Liver (tissue), 3 donors: ENCODE measurements around the gene INPP4B.

Source experiments
- CTCF ChIP-seq: fragments of 150-350 bp; IDR thresholded peaks from 2 replicates; pipeline ENCODE4 v1.5.1; 2017; ENCODE audit warnings: improper control_type of control experiment, low read depth, low read length; ENCODE audit not compliant: missing input control
- JUND ChIP-seq, 2 donors: IDR thresholded peaks; 2 replicates each; pipeline ENCODE4 v1.6.1; 2016; ENCODE audit warnings: antibody characterized with exemption in 2 of 2
- donor health status: healthy.
- donor health status: healthy.

GRCh38 chr4:142414366-142414990, 431.6 kb downstream of the INPP4B start:
- TF ChIP-seq JUND (IDR thresholded peaks at IDR 0.05) (no peak), CTCF (no peak)
